HUDEP-2 (cell line): ENCODE data around the gene MPV17L.
"Not testable (repeated sequence)": the region's sequence is repeated elsewhere in the genome, so short reads cannot be mapped to it uniquely, and the experiment has no call there.

Experiments used
- DNase-seq, 76 experiments: peaks; one replicate each; lab custom pipeline; 2025; ENCODE audit not compliant: unreplicated experiment in 76 of 76; lab: John Stamatoyannopoulos, UW

Gene MPV17L

DNA sequence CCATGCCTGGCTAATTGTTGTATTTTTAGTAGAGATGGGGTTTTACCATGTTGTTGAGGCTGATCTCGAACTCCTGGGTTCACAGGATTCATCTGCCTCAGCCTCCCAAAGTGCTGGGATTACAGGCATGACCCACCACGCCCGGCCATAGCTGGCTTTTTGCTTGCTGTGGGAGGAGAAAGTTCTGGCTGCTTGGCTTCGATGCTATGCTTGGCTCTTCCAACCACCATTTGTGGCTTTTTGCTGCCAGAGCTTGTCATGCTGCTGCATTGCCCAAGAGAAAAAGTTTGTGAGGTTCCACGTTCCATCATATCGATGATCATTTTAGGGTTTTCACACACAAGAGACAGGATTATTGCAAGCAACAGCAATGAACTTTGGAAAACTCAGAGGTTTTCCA, 55.1 kb downstream of the MPV17L start:
- DNase-seq = no peak

DNA sequence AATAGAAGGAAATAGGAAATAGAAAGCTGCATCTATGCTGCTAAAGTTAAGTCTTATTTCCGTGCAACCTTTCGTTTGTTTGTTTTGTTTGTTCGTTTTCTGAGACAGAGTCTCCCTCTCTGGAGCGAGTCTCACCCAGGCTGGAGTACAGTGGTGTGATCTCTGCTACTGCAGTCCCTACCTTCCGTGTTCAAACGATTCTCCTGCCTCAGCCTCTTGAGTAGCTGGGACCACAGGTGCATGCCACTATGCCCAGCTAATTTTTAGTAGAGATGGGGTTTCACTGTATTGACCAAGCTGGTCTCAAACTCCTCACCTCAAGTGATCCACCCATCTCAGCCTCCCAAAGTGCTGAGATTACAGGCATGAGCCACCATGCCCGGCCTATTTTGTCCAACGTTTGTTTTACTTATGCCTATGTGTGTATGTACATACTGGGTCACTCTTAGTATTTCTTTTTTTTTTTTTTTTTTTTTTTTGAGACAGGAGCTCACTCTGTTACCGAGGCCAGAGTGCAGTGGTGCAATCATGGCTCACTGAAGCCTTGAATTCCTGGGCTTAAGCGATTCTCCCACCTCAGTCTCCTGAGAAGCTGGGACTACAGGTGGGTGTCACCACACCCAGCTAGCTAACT, 55.7 kb downstream of the MPV17L start:
- no peak for DNase-seq

DNA sequence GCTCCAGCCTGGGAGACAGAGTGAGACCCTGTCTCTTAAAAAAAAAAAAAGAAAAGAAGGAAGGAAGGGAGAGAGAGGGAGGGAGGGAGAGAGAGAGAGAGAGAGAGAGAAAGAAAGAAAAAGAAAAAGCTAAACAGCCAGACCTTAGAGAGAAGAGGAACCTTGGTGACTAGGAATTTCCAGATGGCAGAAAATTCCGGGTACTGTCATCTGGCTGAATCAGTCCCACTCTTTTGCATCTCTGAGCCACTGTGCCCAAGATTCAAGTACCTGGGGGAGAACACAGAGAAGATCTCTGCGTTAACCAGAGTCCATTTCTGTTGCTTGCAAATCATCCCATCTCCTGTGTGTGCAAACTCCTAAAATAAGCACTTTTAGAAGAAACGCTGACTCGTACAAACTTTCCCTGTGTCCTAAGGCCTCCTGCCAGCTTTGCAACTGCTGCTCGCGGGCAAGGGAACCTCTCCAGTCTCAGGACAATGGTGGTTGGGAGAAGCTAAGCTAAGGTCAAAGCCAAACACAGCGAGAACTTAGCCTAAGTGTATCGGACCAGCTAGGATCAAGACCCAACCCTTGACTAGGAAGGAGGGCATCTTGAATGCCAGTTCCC, 56.8 kb downstream of the MPV17L start:
- no peak for DNase-seq

DNA sequence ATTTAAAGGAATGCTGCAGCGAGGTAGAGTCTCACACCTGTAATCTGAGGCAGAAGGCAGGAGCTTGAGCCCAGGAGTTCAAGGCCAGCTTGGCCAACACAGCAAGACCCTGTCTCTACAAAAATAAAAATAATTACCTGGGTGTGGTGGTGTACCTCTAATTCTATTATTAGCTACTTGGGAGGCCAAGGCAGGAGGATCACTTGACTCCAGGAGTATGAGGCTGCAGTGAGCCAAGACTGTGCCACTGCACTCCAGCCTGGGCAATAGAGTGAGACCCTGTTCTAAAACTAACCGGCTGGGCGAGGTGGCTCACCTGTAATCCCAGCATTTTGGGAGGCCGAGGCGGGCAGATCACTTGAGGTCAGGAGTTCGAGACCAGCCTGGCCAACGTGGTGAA, 57.7 kb downstream of the MPV17L start:
- DNase-seq = not testable (repeated sequence)

DNA sequence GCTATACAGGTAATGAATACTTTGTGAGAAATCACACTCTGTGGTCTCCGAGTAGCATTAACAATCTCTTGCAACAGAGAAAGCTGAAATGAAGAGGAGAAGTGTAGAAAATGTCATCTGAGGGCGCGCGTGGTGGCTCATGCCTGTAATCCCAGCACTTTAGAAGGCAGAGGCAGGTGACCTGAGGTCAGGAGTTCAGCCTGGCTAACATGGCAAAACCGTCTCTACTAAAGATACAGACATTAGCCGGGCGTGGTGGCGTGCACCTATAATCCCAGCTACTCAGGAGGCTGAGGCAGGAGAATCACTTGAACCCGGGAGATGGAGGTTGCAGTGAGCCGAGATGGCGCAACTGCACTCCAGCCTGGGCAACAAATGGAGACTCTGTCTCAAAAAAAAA, 59.4 kb downstream of the MPV17L start:
- DNase-seq = not testable (repeated sequence)

DNA sequence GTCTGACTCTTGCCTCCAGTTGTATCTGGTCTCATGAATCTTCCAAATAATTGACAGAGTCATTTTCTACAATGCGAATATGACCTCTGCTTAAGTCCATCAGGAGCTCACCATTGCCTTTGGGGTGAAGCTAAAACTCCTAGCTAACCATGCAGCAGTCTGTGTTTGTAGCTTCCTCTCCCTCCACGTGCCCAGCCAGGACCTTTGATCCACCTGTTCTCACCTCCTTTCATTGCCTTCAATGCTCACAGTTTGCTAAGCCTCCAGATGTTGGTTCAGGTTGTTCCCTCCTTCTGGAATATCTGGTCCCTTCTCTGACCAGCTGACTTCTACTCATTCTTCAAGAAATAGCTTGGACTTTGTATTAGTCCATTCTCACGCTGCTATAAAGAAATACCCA, 61.8 kb downstream of the MPV17L start:
- DNase-seq = no peak

DNA sequence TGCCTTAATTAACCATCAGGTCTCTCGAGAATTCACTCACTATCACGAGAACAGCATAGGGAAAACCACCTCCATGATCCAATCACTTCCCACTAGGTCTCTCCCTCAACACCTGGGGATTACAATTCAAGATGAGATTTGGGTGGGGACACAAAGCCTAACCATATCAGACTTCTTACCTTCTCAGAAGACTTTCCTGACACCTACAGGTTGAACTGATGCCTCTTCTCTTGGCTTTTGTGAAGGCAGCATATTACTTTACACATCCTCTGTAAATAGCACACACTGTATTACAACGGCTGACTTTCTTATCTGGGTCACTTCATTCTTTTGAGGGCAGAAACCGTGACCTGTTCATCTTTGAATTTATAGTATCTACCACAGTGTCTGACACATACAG, 62.4 kb downstream of the MPV17L start:
- no peak for DNase-seq

DNA sequence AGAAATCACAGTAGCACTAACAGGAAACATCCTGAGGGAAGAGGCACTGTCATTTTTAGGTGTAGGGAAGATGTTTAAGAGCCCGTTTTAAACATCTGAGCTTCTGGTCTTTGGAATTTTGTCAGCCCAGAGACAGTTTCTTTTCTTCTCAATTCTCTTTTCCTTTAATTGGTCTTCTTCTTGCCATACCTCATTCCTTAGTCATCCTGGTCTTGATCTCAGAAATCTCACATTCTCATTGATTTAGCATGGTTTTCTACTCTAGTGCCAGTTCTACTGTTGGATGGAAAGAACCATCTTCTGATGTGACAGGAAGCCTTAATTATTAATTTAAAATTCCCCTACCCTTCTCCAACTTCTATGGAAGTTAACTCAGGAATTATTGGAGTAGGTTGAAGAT, 64.2 kb downstream of the MPV17L start:
- no peak for DNase-seq

DNA sequence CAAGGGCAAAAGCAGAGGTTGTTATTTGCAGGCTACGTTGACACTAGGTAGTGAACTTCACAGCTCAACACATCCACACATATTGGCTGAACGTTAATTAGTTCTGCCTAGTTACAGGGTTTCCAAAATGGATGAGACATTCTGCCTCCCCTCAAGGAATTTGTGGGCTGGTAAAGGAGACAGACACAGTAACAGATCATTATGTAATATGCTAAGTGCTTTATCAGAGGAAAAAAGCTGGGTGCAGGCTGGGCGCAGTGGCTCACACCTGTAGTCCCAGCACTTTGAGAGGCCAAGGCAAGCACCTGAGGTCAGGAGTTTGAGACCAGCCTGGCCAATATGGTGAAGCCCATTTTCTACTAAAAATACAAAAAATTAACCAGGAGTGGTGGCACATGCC, 65.0 kb downstream of the MPV17L start:
- DNase-seq = no peak

DNA sequence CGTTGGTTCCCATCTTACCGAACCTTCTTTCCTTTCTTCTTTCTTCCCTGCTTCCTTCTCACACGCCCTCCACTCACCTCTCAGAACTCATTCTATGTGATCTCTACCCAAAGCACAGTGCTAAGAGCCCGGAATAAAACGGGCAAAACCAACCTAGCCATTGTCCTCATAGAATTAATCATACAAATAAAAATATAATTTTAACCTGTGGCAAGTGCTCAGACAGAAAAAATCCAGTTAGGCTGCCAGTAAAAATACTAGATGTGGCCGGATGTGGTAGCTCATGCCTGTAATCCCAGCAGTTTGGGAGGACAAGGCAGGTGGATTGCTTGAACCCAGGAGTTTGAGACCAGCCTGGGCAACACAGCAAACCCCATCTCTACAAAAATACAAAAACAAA, 65.8 kb downstream of the MPV17L start:
- DNase-seq = no peak
